Stimulated activated CD8-positive, alpha-beta memory T cell treated with anti-CD3 and anti-CD28 coated beads, Interleukin-4, amount 100 ng/mL, for 48 hours (primary cell): ENCODE measurements around the gene MAPKAPK2.

Source experiments
- DNase-seq: peaks from one replicate; pipeline ENCODE4 v3.0.0-alpha.2; 2020

Gene MAPKAPK2

GRCh38 chr1:206705726-206706297 lies 21.1 kb downstream of the MAPKAPK2 start:
- DNase-seq, result no peak

- peak; percentile 82 for DNase-seq
Observed at GRCh38 chr1:206706298-206706791, 21.6 kb downstream of the MAPKAPK2 start.

- no peak for DNase-seq
Observed at GRCh38 chr1:206706806-206707366, 22.2 kb downstream of the MAPKAPK2 start.

DNA sequence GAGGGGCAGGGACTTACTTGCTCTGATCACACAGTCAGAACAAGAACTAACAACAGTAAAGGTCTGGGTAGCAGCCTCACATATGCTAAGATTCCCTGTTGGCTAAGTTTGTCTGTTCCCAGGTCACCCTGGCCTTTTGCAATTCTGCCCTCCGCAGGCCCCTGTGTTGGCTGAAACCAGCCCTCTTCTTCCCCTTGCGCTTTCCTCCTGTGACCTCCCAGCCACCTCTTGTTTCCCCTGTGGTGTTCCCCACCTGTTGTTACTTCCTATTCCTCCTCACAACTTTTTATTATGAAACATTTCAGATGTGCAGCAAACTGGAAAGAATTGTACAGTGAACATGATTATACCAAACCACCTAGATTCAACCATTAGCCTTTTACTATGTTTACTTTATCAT lies 23.4 kb downstream of the MAPKAPK2 start:
- no peak for DNase-seq

- DNase-seq, result no peak
Observed at GRCh38 chr1:206708882-206709281, 24.2 kb downstream of the MAPKAPK2 start.

- DNase-seq, result no peak
Observed at GRCh38 chr1:206709322-206709721, 24.6 kb downstream of the MAPKAPK2 start.

- no peak for DNase-seq
Observed at GRCh38 chr1:206709772-206710459, 25.2 kb downstream of the MAPKAPK2 start.

- no peak for DNase-seq
Observed at GRCh38 chr1:206710460-206710823, 25.7 kb downstream of the MAPKAPK2 start.

DNA sequence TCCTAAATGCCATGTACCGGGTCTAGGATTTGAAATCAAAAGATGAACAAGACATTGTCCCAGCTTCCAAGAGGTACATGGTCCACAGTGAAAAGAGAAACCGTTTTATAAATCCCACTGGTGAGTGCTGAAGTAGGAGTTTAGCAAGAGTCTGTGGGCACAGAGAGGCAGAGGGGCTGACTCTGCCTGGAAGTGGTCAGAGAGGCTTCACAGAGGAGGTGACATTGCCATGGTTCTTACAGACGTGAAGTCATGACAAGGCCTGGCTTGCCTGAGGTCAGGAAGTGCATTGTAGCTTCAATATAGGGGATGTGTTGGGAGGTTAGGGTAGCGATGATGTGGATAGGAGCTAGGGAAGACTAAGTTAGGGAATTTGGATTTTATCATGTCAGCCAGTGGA lies 28.4 kb downstream of the MAPKAPK2 start:
- DNase-seq, result no peak

- DNase-seq, result no peak
Observed at GRCh38 chr1:206713910-206714312, 29.2 kb downstream of the MAPKAPK2 start.

- DNase-seq, result no peak
Observed at GRCh38 chr1:206714331-206715058, 29.8 kb downstream of the MAPKAPK2 start.

GRCh38 chr1:206715120-206715519 lies 30.4 kb downstream of the MAPKAPK2 start:
- DNase-seq, result no peak

DNA sequence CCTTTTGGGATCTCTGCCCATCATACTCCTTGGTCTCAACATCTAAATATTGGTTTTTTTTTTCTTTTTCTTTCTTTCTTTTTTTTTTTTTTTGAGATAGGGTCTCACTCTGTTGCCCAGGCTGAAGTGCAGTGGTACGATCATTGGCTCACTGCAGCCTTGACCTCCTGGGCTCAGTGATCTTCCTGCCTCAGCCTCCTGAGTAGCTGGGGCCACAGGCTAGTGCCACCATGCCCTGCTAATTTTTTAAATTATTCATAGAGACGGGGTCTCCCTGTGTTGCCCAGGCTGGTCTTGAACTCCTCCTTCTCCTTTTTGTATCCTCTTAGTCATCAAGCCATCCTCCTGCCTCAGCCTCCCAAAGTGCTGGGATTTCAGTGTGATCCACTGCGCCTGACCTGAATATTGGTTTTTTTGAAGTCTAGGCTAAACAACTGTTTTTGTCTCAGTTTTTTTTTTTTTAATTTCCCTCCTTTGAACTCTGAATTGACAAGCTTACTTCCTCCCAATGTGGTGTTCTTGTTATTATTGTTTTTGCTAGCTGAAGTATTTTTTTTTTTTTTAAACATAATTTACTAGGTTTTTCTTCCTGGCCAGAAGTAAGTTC lies 30.9 kb downstream of the MAPKAPK2 start:
- no peak for DNase-seq

GRCh38 chr1:206716159-206716869 lies 31.6 kb downstream of the MAPKAPK2 start:
- DNase-seq, result no peak

- DNase-seq, result peak; percentile 50
Observed at GRCh38 chr1:206716870-206717673, 32.4 kb downstream of the MAPKAPK2 start.

DNA sequence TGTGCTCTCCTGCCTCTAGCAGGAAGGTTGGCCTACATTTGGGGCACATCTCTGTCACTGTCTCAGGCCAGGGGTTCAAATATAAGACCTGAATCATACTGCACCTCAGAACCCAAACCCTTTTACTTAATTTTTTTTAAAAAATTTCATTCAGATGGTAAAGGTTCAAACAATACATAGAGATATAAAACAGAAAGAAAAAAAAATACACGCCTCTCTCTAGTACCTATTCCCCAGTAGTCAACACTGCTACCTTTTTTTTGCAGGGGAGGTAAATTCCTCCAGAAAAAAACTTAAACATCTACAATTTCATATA lies 32.9 kb downstream of the MAPKAPK2 start:
- DNase-seq, result no peak

GRCh38 chr1:206719169-206719839 lies 34.6 kb downstream of the MAPKAPK2 start:
- no peak for DNase-seq

DNA sequence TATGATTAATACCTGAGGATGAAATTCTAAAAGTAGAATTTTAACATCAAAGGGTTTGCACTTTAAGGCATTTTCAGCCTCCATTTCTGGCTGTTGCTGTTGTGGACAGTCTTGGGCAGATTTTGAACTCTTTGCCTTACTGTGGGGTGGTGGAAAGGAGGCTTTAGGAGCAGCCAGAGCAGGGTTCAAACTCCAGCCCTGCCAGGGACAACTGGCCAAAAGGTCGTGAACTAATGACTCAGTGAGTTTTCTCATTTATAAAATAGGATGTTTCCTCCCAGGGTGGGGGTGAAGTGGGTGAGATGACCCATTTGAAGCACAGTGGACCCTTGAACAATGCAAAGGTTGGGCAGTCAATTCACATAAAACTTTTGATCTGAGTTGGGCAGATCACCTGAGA lies 36.7 kb downstream of the MAPKAPK2 start:
- DNase-seq, result no peak

DNA sequence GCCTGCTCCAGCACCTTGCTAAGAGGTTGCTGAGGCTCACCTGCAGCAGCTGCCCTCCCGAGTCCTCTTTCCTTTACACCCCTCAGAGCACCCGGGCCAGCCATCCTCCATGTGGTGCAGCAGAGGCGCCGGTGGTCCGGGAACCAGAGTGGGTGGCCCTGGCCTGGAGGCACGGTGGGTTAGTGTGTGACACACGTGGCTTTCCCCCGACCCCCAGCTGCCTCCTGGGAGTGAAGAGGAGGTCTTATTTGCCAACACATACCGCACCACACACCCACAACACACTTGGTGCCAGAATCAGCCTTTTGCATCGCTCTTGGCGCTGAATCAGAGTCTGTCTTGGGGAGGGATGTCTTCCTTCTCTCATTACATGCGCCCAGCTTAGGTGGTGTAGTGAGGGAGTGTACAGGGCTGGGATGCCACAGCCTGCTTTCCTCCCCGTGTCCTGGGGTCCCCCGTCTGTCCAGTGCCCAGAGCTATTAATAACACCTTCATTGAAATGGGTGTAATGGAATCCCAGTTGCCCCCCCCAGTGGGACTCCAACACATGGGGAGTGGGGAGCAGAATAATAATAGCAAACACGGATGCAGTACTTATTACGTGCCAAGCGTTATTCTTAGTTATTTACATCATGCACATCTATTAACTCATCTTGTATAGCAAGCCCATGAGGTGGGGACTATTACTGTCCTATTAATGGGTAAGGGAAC lies 38.2 kb downstream of the MAPKAPK2 start:
- DNase-seq, result no peak

GRCh38 chr1:206723462-206723804 lies 38.7 kb downstream of the MAPKAPK2 start:
- DNase-seq, result no peak
